Activated T-cell treated with anti-CD3 and anti-CD28 coated beads, Interleukin-2, amount 50 U/mL, for 1 hour (primary cell): Measurements from ENCODE around the gene RGS7.
"Not testable (repeated sequence)": the region's sequence is repeated elsewhere in the genome, so short reads cannot be mapped to it uniquely, and the experiment has no call there.

Experiments
- DNase-seq: peaks from one replicate; pipeline ENCODE4 v3.0.0-alpha.2; 2020

The RGS7 gene

DNA sequence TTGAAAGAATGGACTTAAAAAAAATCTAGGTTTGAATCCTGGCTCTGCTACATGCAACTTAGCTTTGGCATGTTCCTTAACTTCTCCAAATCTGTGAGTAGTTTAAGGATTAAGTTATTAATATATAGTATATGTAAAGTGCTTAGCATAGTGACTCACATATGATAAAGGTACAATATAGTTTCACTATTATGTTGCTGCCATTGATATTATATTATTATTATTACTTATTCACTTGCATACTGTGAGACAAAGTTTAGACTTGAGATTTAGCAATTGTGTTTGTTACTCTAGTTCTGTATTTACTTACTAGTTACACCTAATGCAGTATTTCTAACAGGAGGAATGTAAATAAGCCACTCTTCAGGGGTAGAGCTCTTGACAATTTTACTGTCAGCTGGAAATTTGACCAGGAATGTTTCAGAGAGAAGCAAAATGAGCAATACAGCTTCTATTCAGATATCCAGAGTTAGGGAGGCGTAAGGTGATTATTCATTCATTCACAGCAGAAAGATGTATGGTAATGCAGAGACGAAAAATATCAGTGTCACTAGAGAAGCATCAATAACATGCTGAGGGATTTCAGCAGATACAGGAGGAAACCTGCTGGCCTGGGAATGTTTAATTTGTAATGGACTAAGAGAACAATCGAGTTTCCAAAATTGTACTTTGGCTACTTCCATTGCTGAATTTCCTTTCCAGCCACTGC lies 25.5 kb downstream of the RGS7 start:
- DNase-seq, result no peak

DNA sequence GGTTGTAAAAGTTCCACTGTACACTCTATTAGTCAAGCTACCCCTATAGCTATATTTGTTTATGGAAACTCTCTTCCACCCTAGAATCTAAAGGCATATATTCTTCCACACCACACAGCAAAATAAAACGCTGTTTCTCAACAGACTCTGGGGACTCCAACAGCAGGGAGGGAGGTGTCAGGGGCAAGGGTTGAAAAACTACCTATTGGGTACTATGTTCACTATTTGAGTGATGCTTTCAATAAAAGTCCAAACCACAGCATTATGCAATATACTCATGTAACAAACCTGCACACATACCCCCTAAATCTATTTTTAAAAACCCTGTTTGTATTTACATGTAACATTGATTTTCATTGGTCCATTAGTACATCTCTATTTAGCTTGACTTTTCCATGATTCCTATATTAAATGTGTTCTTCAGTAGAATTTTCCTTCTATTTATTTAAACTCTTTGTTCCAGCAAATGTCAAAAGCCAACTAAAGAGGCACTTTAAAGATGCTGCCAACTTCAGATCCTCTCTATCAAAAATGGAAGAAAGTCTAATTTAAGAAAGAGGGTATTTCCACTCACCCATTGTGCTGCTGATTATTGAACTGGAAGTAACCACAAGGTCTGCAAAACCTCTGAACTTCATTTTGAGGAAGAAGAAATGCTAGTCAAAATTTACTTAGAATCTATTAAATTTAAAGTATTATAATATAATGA lies 26.2 kb downstream of the RGS7 start:
- DNase-seq, result no peak

DNA sequence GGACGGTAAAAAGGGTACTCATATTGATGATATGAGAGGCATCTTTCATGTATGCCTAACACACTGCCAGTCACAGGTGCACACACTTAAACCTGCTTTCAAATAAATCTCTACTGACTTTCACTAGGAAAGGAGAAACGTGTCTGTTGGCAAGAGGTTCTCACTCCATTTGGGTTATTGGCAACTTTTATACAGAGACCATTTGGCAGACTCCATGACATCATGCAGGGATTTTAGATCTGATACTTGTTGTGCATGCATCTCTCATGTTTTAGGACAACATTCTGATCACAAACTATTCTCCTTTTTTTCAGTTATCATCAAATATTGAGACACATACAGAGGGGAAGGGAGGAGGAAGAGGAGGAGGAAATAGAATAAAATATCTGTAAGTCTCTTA lies 31.5 kb downstream of the RGS7 start:
- DNase-seq, result no peak

DNA sequence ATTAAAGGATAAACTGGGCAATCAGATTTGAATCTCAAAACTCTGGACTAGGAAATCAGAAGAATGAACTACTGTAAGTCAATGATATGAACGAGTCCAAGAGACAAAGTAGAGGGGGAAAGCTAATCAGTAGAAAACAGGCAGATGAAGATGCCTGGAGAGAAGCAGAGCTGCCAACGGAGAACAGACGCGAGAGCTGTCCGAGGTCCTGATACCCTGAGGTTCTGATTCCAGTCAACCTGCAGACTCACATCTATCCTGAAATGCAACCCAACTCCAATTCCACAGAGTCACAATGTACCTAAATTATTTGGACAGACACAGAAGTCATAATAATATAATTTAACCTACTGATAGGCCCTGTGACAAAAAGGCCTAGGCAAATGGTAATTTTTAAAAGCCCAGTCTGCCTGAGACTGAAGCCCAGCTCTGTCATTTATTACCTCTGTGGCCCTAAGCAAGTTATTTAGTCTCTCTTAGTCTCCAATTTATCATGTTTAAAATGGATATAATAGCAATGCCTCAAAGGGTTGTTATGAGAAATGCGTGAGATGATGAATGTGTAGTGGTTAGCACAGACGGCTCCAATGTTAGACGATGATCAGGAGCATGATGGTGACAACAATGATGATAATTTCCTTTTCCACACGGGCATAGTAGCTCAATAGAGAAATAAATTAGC lies 33.4 kb downstream of the RGS7 start:
- DNase-seq, result no peak

DNA sequence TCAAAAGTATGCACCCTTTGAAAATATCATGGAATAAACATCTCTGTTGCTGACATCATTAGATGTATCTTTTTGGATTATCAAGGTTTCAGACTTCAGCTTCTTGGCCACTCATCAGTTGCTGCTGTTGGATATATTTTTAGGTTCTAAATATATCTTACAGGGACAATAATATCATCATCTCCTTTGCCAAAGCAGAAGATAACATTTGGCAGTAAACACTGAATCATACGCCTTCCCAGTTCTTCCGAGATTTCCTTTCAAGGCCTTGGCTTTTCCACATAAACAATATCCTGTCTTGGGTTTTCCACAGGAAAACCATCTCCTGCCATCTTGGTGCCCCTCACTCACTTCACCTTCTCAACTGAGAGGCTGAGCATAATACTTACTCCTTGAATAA lies 39.3 kb downstream of the RGS7 start:
- DNase-seq, result no peak

DNA sequence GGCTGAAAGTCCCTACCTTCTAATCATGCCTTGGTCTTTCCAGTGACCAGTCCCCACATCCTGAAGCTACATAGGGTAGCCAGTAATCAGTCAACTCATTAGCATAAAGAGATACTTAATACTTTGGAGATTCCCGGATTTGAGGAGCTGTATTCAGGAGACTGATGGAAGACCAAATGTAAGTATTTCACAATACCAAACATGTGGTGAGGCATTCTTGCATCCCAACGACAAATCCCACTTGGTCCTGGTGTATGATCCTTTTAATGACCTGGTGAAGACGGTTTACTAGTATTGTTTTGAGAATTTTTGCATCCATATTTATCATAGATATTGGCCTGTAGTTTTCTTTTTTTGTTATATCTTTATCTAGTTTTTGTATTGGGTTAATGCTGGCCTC lies 40.6 kb downstream of the RGS7 start:
- DNase-seq, result no peak

DNA sequence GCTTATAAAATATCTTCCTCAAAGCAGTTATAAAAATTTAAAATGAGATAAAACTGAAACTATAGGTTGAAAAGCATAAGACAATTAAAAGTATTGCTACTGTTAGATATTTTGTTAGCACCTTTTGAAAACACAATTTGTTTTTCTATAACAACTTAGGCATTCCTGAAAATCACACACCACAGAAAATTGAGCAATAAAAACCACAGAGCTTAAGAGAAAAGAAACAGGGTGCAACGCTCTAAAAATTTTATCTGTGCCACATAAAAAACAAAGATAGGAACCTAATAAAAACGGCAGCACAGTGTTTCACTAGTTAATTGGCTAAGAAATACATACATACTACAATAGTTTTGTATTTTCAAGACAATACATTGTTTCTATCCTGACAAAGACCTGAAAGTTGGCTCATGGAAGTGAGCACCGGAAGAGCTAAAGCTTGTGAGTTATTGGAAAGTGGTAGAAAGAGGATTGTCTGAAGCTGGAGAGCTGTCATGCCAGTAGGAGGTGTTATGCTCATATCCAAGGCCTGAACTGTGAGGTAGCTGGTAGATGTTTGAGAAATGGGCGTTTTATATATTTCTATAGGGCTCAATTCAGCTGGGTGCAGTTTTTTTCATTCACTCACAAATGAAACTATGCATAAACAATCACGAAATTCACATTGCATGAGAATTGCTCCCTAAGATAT lies 45.8 kb downstream of the RGS7 start:
- DNase-seq, result no peak

DNA sequence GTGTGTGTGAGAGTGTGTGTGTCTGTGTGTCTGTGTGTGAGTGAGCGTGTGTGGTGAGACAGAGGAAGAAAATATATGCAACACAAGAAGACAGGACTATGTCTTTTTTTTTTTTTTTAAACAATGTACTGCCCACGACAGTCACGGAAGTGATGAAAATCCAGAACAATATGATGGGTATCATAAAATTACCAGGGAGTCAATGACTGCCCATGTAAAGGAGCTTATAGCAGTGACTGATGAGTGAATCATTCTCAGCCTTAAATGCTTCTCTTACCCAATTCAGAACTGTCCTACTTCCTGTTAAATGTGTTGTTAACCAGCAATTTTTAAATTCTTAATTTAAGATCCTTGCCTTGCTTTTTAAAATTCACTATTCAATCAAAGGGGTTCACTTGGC lies 46.6 kb downstream of the RGS7 start:
- no peak for DNase-seq

DNA sequence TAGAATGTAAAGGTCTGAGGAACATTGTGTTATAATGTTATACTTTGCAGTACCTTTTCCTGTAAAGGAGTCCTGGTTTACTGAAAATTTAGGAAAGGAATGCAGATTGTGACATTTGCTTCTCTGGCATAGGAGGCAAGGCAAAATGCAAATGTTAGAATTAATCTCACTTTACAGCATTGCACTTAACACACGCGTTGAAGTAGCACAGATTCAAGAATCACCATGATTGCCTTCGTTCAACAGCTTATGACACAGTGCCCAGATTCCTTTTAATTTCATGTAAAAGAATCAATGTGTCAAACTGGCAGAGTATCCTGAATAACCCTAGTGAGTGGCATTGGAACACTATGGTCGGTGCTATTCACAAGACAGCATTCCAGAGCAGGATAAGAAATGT lies 47.4 kb downstream of the RGS7 start:
- no peak for DNase-seq

DNA sequence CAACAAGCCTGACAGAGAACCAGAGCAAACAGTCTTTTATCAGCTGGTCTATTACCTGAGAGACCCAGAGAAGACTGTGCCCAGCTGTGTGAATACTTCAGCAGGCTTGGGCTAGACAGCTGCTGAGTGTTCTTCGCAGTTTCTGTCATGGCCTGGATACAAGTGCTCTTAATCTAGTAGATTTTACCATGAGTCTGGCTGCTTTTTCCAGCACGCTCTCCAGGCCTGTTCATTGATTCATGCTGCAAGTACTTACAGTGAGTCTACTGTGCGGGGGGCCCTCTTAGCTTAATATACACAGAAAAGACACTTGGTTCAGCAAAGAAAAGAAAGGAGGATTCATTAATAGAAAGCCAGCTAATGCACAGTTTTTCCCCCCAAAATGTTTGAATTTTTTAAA lies 48.5 kb downstream of the RGS7 start:
- no peak for DNase-seq

DNA sequence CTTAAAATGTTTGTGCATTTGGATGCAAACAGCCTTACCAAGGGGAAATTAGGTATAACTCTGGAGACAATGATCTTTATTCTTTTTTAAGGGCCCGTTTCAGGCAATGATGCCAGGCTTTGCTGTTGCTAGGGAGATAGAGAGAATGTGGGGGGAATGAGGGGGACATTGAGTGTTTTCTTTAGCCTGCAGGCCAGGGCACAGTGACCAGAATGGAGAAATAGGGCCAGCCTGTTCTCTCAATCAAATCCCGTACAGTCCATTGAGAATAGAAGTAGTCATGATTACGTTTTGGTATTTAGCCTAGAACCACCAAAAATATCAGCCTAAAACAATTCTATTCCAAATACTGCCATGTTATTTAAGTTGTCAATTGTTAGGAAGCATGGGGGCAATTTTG lies 49.0 kb downstream of the RGS7 start:
- DNase-seq, result no peak

DNA sequence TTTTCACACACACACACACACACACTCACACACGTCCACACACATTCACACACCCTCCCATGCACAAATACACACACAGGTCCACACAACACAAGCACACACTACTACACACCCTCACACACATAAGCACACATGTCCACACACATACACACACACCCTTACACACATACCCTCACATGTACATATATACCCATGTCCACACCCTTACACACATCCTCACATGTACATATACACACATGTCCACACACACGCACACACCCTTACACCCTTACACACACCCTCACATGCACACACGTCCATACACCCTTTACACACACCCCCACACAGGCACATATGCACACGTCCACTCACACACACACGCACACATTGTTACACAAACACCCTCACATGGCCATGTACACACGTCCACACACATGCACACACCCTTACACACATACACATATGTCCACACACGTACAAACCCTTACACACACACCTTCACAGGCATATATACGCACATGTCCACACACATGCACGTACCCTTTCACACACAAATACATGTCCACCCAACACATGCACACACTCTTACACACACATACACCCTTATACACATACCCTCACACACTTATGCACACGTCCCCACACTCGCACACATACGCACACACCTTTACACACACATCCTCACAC lies 50.7 kb downstream of the RGS7 start:
- DNase-seq, result no peak

DNA sequence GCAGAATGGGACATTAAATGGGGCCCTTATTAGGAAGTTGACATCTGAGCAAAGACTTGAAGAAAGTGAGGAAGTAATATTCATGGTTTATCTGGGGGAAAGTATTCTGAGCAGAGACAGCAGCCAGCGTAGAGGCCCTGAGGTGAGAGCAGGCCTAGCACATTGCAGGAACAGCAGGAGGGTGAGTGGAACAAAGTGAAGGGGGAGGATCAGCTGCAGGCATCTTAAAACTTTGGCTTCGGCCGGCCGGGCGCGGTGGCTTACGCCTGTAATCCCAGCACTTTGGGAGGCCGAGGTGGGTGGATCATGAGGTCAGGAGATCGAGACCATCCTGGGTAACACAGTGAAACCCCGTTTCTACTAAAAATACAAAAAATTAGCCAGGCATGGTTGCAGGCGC lies 55.0 kb downstream of the RGS7 start:
- not testable (repeated sequence) for DNase-seq

DNA sequence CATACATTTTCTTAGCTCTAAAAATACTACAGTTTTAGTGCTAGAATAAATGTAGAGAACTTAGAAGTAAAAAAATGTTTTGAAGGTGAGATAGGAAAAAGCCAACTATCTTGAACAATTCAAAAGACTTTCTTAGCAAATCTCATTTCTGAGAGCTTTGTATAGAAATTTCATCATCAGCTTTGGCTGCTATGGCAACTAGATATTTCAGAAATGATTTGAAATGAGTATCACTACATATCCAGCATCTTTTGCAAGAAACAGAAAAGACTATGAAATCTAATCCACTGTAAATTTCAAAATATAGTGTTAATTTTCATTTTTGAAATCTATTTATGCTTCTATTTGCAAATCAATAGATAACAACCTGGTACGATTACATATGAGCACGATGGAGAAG lies 57.7 kb downstream of the RGS7 start:
- no peak for DNase-seq

DNA sequence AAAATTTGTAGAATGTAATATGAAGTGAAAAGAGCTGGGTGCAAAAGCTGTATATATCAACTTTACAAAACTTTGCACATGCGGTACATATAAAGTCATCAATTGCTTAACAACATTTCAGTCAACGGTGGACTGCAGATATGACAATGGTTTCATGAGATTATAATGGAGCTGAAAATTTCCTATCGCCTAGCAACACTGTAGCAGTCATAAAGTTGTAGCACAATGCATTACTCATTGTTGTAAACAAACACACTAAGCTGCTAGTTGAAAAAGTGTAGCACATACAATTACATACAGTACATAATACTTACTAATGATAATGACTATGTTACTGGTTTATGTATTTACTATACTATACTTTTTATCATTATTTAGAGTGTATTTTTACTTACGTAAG lies 64.0 kb downstream of the RGS7 start:
- no peak for DNase-seq

DNA sequence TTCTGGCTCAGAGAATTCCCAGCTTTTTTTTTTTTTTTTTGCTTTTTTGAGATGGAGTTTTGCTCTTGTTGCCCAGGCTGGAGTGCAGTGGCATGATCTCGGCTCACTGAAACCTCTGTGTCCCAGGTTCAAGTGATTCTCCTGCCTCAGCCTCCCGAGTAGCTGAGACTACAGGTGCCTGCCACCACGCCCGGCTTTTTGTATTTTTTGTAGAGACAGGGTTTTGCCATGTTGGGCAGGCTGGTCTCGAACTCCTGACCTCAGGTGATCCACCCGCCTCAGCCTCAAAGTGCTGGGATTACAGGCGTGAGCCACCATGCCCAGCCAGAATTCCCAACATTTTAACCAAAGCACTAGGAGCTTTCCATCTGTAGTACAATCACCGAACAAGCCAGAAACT lies 65.5 kb downstream of the RGS7 start:
- DNase-seq, result not testable (repeated sequence)

DNA sequence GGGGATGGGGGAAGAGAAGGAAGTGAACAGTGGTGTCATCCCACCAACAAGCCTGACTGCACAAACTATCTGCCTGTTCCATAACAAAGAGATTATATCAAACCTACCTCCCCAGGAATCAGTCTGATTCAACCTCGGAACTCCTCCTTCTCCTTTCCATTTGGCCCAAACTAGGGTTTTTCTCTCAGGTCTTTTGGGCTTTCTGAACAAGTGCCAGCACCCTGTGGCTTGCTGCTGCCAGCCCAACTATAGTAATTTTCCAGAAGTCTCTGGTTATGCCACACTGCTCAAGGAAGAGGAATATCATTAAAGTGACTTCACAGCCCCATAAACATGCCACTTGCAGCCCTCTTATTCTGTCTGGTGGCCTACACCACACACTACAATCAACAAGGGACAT lies 70.5 kb downstream of the RGS7 start:
- no peak for DNase-seq

DNA sequence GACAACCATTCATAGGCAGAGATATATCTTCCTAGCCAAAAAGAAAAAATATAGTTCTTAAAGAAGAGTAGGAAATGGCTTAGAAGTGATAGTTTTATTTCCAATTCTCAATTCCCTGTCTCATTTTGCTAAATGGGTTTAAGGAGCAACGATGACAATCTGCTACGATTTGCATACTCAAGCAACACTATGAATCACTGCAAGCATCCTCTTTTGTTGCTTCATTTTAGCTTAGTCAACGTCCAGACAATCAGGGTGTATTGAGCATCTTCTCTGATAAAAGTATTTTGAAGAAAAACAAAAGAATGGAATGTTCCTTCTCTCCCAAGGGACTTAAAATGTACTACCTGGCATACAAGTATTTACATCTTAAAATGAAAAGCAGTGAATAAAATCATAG lies 80.6 kb downstream of the RGS7 start:
- no peak for DNase-seq

DNA sequence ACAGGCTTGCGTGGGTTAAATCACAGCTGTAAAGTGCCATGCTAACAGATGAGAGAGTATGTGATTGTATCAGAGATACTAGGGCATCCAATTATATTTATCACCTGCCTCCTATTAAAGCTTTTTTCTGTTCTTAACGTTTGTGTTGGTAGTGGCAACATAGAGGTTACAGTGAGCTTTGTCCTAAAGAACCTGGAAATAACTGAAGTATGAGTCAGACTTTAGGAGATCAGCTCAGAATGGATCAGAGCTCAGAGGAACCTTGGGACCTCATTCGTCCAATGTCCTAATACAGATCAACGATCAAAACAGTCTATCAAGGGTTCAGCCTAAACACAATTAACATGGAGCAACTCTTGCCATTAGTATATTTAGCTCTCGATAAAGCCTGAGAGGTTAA lies 81.0 kb downstream of the RGS7 start:
- no peak for DNase-seq

DNA sequence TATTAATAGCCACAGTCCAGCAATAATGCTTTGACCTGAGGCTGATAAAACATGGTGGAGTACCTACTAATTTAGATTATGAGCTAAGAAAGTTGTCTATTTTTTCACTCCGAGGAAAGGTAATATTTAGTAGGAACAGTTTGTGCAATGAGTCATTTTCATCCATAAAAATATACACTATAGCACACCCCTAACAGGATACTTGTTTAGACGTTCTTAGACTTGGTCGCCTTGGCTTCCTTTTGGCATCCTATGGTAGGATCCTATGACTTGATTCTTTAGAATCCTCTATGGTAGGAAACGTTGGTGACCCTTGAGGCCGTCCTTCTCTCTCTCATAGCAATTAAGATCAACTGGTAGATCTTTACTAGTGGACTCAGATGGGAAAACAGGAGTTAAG lies 81.8 kb downstream of the RGS7 start:
- DNase-seq, result no peak

DNA sequence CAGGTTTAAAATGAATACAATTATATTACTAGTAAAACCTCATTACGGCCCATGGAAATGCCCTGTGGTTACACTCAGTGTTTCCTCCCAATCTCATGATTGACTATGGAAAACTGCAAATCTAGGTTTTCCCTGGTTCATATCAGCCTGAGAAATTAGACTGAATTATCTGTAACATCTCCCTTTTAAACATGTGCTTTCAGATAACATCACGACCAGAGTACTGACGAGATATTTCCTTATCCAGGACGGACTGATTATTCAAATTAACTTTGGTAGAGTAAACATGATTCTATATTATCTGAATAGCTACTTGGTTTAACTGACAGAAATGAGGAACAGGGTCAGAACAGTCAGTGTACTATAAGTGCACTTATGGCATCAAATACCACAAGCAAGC lies 82.3 kb downstream of the RGS7 start:
- no peak for DNase-seq

DNA sequence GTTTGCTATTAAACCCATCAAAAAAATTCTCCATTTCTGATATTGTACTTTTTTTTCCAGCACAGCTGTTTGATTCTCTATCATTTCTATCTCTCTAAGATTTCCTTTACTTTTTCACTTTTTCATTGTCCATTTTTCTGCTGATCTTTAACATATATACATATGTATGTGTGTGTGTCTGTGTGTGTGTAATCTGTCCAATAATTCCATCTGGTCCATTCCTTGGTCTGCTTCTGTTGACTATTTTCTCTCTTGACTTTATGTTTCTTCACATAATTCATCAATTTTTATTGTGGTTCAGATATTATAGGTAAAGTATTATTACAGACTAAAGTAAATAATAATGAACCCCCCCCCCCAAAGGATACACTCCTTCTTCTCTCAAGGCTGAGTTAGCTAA lies 84.2 kb downstream of the RGS7 start:
- no peak for DNase-seq

DNA sequence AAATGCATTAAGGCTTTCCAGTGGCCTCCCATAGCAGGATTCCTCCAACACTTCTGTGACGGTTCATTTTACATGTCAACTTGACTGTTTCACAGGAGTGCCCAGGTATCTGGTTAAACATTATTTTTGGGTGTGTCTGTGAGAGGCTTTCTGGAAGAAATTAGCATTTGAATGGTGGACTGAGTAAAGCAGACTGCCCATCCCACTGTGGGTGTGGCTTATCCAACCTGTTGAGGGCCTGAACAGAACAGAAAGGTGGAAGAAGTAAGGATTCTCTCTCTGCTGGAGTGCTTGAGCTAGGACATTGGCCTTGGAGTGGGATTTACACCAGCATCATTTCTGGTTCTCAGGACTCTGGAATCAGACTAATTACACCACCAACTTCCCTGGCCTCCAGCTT lies 85.6 kb downstream of the RGS7 start:
- no peak for DNase-seq
